ENCODE results near the gene TGM1.

GRCh38 chr14:24255931-24256711 is 6.9 kb downstream of the TGM1 start:
- TF ChIP-seq CTCF (IDR thresholded peaks at IDR 0.05) (no peak), POLR2A (IDR thresholded peaks at IDR 0.05) (no peak)

Data from Peyer's patch (tissue), 4 donors.